ENCODE data around the gene LEUTX.

The LEUTX gene

GRCh38 chr19:39824143-39825092 is 45.8 kb downstream of the LEUTX start:
- DNase-seq (ENCODE audit: low spot score) = peak; percentile 63

DNA sequence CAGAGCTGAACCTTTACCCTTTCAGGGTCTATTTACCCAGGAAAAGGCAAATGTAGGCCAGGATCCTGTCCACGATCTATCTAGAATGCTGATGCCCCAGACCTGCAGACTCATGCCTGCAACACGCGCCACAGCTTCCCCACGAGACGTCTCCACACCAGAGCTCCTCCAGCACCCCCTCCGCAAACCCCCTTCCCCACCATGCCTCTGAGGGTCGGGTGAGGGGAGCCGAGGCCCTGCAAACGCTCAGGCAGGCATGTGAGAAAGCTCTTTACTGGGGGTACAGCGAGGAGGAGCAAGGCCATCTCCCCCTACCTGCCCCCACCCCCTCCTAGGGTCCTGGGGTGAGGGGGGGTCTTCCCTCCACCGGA is 46.4 kb downstream of the LEUTX start:
- DNase-seq (ENCODE audit: low spot score) = no peak

- no peak for DNase-seq (ENCODE audit: low spot score)
Observed at GRCh38 chr19:39825531-39826076, 47.0 kb downstream of the LEUTX start.

GRCh38 chr19:39826311-39826945 is 47.8 kb downstream of the LEUTX start:
- DNase-seq (ENCODE audit: low spot score) = no peak

DNA sequence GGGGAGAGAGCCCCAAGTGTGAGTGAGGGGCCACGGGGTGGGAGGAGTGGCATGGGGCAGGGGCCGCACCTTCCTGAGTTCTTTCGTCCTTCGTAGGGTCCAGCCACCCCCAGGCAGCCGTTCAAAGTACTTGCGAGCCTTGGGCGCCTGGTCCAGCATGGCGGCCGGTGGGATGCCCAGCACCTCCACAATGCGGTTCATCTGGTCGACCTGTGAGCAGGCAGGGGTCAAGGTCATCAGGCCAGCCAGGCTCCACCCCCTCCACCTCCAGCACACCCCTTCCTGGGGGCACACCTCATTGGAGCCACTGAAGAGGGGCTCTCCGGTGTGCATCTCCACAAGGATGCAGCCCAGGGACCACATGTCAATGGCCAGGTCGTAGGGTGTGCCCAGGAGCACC is 48.6 kb downstream of the LEUTX start:
- no peak for DNase-seq (ENCODE audit: low spot score)

DNA sequence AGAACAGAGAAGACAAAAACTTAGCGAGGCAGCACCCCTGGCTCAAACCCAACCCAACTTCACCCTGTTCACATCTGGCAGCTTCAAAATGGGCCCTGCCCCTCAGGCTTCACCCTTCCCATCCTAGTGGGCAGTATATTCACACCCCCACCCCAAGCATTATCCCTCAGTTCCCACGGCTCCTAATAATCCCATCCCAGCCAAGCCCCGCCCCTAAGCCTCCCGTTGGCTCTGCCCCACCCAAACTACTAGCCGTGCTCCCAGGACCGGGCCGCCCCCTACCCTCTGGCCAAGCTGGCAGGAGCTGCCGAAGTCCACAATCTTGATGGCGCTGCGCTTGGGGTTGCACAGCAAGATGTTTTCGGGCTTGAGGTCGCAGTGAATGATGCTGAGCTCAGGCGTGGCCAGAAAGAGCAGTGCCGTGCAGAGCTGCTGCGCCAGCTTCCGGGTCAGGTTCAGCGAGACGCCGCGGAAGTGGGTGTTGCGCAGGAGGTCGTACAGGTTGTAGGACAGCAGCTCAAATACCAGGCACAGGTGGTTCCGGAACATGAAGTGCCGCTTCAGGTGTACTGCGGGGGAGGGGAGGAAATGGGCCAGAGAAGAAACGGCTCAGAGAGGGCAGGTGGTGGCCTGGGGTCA is 49.5 kb downstream of the LEUTX start:
- DNase-seq (ENCODE audit: low spot score) = no peak

DNA sequence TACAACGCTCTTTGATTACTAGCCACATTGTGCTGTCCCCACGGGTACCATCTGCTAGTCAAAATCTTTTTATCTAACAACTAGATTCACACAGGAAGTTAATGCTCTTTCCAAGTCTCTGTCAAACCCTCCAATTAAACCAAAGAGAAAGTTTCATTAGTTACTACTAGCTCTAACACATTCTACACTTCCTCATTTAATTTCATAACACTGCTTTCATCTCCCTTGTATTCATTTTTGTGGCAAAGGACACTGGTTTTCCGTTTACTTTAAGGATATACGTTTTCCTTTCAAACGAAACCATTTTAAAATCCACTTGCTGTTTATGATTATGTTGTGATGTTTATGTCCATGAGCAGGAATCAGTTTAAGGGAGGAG is 50.0 kb downstream of the LEUTX start:
- DNase-seq (ENCODE audit: low spot score) = no peak

- DNase-seq (ENCODE audit: low spot score) = no peak
Observed at GRCh38 chr19:39829702-39830275, 51.1 kb downstream of the LEUTX start.

- no peak for DNase-seq (ENCODE audit: low spot score)
Observed at GRCh38 chr19:39830406-39830805, 51.8 kb downstream of the LEUTX start.

DNA sequence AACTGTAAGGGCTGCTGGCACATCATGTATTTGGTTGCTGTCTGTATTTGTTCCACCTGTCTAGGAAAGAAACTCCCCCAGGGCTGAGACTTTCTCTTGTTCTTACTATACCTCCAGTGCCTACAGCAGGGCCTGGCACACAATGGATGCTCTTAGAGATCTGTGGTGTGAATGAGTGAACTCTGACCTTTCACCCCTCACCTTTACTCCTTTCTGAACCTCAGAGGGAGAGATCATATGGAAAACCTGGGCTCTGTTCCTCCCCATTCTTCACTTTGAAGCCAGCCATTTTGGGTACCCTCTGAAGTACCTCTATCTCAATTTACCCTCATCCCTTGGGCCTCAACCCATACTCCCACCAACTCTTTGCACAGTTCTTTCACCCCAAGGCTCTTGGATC is 52.2 kb downstream of the LEUTX start:
- no peak for DNase-seq (ENCODE audit: low spot score)

DNA sequence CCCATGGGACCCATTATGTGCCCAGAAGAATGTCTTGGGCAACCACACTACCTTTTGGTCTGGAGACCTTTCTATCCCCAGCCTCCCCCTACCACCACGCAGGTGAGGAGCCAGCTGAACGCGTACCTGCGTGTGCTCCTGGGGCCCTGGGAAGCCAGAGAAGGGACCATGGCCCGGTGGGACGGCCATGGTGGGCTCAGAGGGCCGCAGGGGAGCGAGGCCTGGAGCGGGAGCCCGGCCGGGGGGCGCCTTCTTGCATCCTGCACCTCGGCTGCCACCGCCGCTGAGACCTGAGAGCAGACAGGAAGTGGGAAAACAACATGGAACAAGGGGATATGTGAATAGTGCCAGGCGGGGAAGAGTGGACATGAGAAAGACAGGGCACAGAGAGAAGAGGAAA is 53.0 kb downstream of the LEUTX start:
- no peak for DNase-seq (ENCODE audit: low spot score)

GRCh38 chr19:39832341-39833083 is 53.9 kb downstream of the LEUTX start:
- DNase-seq (ENCODE audit: low spot score) = no peak

DNA sequence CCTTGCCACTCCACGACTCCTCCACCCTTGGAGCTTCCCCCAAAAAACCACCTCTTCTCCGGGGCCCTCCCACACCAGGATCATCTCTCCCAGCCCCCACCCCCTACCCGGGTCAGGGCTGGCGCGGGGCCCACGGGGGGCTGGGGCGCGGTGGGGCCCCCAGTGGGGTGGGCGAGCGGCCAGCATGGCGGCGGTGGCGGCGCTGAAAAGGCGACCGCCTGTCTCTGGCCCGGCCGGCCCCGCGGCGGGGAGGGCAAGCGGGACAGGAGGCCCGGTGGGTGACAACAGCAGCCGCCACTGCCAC is 54.5 kb downstream of the LEUTX start:
- DNase-seq (ENCODE audit: low spot score) = no peak

DNA sequence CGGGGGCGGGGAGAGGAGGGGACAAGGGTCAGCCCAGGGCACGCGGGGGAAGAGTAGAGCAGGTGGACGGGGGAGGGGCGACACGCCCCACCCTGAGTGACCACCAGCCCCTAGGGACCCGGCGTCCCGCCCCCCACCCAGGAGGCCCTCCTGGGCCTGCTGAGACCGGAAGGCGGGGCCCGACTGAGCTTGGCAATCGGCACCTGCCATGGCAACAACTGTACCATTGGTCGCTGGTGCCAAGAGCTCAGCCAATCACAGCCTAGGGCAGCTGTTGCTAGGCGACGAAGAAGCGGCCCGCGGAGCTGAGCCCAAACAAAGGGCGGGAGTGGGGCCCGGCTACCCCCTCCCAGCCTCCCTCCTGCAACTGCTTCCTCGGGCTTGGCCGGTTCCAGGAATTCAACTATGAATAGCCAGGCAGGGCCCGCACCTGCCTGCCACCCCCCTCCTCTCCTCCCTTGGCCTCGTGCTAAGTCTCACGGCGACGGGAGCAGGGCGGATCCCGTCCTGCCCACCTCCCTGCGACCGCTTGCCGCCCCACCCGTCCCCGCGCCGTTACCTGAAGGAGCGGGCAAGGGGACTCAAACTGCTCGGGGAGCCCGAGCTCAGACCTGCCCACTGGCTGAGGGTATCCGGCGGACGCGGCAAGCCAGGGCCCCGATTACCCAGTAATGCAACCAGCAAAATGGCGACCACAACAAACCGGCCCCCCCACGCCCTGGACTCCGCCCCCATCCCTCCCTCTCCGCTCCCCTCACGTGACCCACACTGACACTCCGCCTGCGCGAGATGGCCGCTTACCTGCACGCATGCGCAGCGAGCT is 55.0 kb downstream of the LEUTX start, which contains the start of gene DYRK1B:
Gene DYRK1B (minus strand): TSS at position 699 of the 823 bp plus-strand sequence. CDS start 2,295 bp downstream, outside the sequence.
- peak; percentile 99 for DNase-seq (ENCODE audit: low spot score)

DNA sequence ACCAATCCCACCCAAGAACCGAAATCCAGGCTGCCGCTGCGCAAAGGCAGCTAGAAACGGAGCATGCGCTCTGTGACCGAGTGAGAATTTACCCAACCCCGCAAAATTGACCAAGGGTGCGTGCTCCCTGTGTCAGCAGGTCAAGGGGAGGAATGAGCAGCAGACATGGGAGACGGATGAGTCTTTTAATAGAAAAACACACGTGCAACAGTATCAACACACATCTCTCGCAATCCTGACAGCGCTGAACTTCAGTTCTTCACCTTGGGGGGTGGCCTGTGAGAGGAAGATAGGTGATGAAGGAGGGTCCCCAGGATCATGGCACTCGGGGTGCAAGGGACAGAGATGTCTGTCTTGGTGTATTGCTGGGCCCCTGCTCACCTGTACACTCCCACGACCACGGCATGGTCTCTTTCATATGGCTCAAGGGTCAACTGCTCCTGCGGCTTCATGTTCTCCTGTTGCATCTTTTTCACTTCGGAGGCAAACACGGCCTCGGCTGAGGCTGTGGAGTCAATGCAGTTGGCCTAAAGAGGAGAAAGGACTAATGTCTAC is 55.7 kb downstream of the LEUTX start:
- no peak for DNase-seq (ENCODE audit: low spot score)

All from hematopoietic multipotent progenitor cell treated with erythropoietin and hydrocortisone succinate and interleukin-3 and kit ligand, for 17 days (in vitro differentiated cells).